SK-N-SH (cell line): ENCODE measurements around the gene CNN2. TPM values are rescaled to one million over a fixed set of nuclear protein-coding genes. Genes with fewer than 3 reads are reported as not detected.
A peak's percentile ranks its signal among the peaks of the same experiment; 100 is the strongest.

Source experiments
- CTCF ChIA-PET: fragments of 300-600, 350-600 bp; formaldehyde crosslinking; extraction: SDS; loops from one replicate; lab custom pipeline; 2021; lab: Yijun Ruan, JAX
- POLR2A ChIA-PET: fragments of 350-600 bp; sonication (Branson Sonifier 250); formaldehyde crosslinking; extraction: SDS; loops from one replicate; lab custom pipeline; 2020; ENCODE audit warnings: antibody characterized with exemption, inconsistent platforms; lab: Yijun Ruan, JAX
- DNase-seq: peaks from one replicate; pipeline ENCODE4 v3.0.0; 2012
- H2AFZ ChIP-seq: fragments of 200-600 bp; sonication (generic); 2 replicates; pipeline ENCODE4 v1.8.1; 2016; ENCODE audit warnings: antibody characterized with exemption, mild to moderate bottlenecking, low read depth
- H3F3A ChIP-seq: fragments of 200-600 bp; sonication (generic); replicated peaks from 2 replicates; pipeline ENCODE3; 2016; ENCODE audit warnings: antibody characterized with exemption, mild to moderate bottlenecking; ENCODE audit not compliant: insufficient read depth
- H3K27ac ChIP-seq, 2 experiments: fragments of 200-500 bp in 1 of 2; fragments of 200-600 bp in 1 of 2; sonication (Bioruptor generic) in 1 of 2; sonication (generic), shearing (Covaris generic) in 1 of 2; 2 replicates each; pipeline versions ENCODE4 v1.5.1 to v1.6.1; 2014 to 2016; ENCODE audit warnings: low read depth in 2 of 2, inconsistent platforms in 1 of 2, low read length in 1 of 2, mild to moderate bottlenecking in 1 of 2, mixed read lengths in 1 of 2
- H3K27me3 ChIP-seq: fragments of 200-600 bp; sonication (generic), shearing (Covaris generic); 2 replicates; pipeline ENCODE4 v1.6.1; 2016; ENCODE audit warnings: mixed run types; ENCODE audit not compliant: insufficient read depth
- H3K36me3 ChIP-seq, 2 experiments: fragments of 200-500 bp in 1 of 2; fragments of 200-600 bp in 1 of 2; sonication (Bioruptor generic) in 1 of 2; sonication (generic) in 1 of 2; replicated peaks in 1 of 2; 2 replicates each; pipeline versions ENCODE3 to v1.5.1; 2014 to 2016; ENCODE audit warnings: low read length in 1 of 2, mild to moderate bottlenecking in 1 of 2; ENCODE audit not compliant: insufficient read depth in 2 of 2, control insufficient read depth in 1 of 2
- H3K4me1 ChIP-seq, 2 experiments: fragments of 200-500 bp in 1 of 2; fragments of 200-600 bp in 1 of 2; sonication (Bioruptor generic) in 1 of 2; sonication (generic), shearing (Covaris generic) in 1 of 2; 2 replicates each; pipeline versions ENCODE4 v1.5.1 to v1.6.1; 2014 to 2016; ENCODE audit warnings: low read depth in 1 of 2, low read length in 1 of 2, mixed run types in 1 of 2; ENCODE audit not compliant: insufficient read depth in 2 of 2, control insufficient read depth in 1 of 2
- H3K4me2 ChIP-seq: fragments of 200-600 bp; sonication (generic), shearing (Covaris generic); 2 replicates; pipeline ENCODE4 v1.6.1; 2017; ENCODE audit warnings: mixed run types
- H3K4me3 ChIP-seq, 2 experiments: fragments of 200-500 bp in 1 of 2; fragments of 200-600 bp in 1 of 2; sonication (Bioruptor generic) in 1 of 2; sonication (generic), shearing (Covaris generic) in 1 of 2; 2 replicates each; pipeline versions ENCODE4 v1.5.1 to v1.8.1; 2014 to 2016; ENCODE audit warnings: low read depth in 2 of 2, inconsistent platforms in 1 of 2, low read length in 1 of 2, mild to moderate bottlenecking in 1 of 2, mixed read lengths in 1 of 2, moderate library complexity in 1 of 2
- H3K79me2 ChIP-seq: fragments of 200-600 bp; sonication (generic); 2 replicates; pipeline ENCODE4 v1.8.1; 2017; ENCODE audit warnings: mild to moderate bottlenecking; ENCODE audit not compliant: insufficient read depth
- H3K9ac ChIP-seq: fragments of 200-600 bp; sonication (generic); 2 replicates; pipeline ENCODE4 v1.6.1; 2017; ENCODE audit warnings: mixed run types
- H3K9me2 ChIP-seq: fragments of 200-600 bp; sonication (generic); 2 replicates; pipeline ENCODE4 v1.6.1; 2017; ENCODE audit warnings: mixed run types
- H3K9me3 ChIP-seq: fragments of 200-600 bp; sonication (generic); 2 replicates; pipeline ENCODE4 v1.6.1; 2017; ENCODE audit warnings: mixed run types, mild to moderate bottlenecking, moderate library complexity
- H4K20me1 ChIP-seq: fragments of 200-600 bp; sonication (generic); 2 replicates; pipeline ENCODE4 v1.6.1; 2017; ENCODE audit warnings: mild to moderate bottlenecking, mixed run types; ENCODE audit not compliant: insufficient read depth
- CTCF ChIP-seq: fragments of 200-600 bp; sonication (generic); IDR thresholded peaks from 2 replicates; pipeline ENCODE4 v1.6.1; 2017; ENCODE audit warnings: antibody characterized with exemption, mild to moderate bottlenecking, moderate library complexity
- GABPA ChIP-seq: IDR thresholded peaks from 2 replicates; pipeline ENCODE4 v1.4.0; 2012; ENCODE audit warnings: low read depth, mild to moderate bottlenecking
- REST ChIP-seq: IDR thresholded peaks from 2 replicates; pipeline ENCODE4 v1.6.1; 2012; ENCODE audit warnings: mild to moderate bottlenecking, low read depth, low read length, moderate library complexity
- RFX5 ChIP-seq: IDR thresholded peaks from 2 replicates; pipeline ENCODE4 v1.6.1; 2012; ENCODE audit warnings: mild to moderate bottlenecking, improper control_type of control experiment, low read length
- TCF12 ChIP-seq: IDR thresholded peaks from 2 replicates; pipeline ENCODE4 v1.4.0; 2012
- USF1 ChIP-seq: IDR thresholded peaks from 2 replicates; pipeline ENCODE4 v1.4.0; 2012; ENCODE audit warnings: low read depth, borderline replicate concordance
- USF2 ChIP-seq: fragments of 150-350 bp; IDR thresholded peaks from 2 replicates; pipeline ENCODE4 v1.6.1; 2017; ENCODE audit warnings: antibody characterized with exemption, low read length, low read depth, borderline replicate concordance
- WGBS: methylation state at CpG from one replicate; pipeline ENCODE4 v1.1.6; 2017; ENCODE audit warnings: low lambda C conversion rate; 5-methylcytosine and 5-hydroxymethylcytosine counted together
- polyA plus RNA-seq, 3 experiments: library from polyadenylated mRNA; depleted of rRNA; stranded (reverse); fragments of >200 nt; gene quantifications; 2 replicates each; pipeline ENCODE4 v1.2.3, GENCODE V29; 2012

The CNN2 gene
- polyA plus RNA-seq, 1 of the 3 experiments (the other 2 are of a cell fraction), result 279 TPM

- no peak for TF ChIP-seq CTCF
These were observed 39.9 kb downstream of the CNN2 start (continued) for GRCh38 chr19:1066251-1066747.

- H3K9ac ChIP-seq, result no peak within 1 kb of the TSS
- H3K9me3 ChIP-seq, result no peaks in the 10 kb centered on the region
- H3K79me2 ChIP-seq, result no peaks in the 10 kb centered on the region
- peak within 1 kb of the TSS; percentile 69 for H3K4me2 ChIP-seq
- no peak within 1 kb of the TSS for H2AFZ ChIP-seq
- H4K20me1 ChIP-seq, result no peaks in the 10 kb centered on the region
- no peaks in the 10 kb centered on the region for H3K9me2 ChIP-seq
- H3F3A ChIP-seq, result peaks cover 13% of the 10 kb centered on the region
- ChIA-PET CTCF (interaction anchor here (1.0 to 3.5 kb wide), 6 partner anchors 9 to 127 kb away, joined by 4 to 24 read pairs (median 5); no protein-coding TSS in a partner anchor), POLR2A (interaction anchor here (0.9 kb wide), 1 partner anchor 10 kb away, joined by 5 read pairs; no protein-coding TSS in a partner anchor)
- H3K27me3 ChIP-seq, result peaks cover 37% of the 10 kb centered on the region
- TF ChIP-seq GABPA (no peak), USF1 (peak; percentile 62), REST (no peak), TCF12 (no peak), USF2 (no peak), RFX5 (no peak)
- 12% methylated on average over 6 of the region's 61 CpGs for WGBS
- DNase-seq, result peak; percentile 66
- H3K4me1 ChIP-seq, result peaks cover 0 to 20% of the 10 kb centered on the region in 2 experiments; a peak in 1 of 4 replicates
- peak within 1 kb of the TSS; percentile 24 to 26; a peak in 3 of 4 replicates for H3K4me3 ChIP-seq
- H3K27ac ChIP-seq, result no peak within 1 kb of the TSS
- no peaks in the 10 kb centered on the region for H3K36me3 ChIP-seq
These were observed 40.4 kb downstream of the CNN2 start, which contains the start of gene ARHGAP45 for GRCh38 chr19:1066748-1067340. Gene ARHGAP45, plus strand, starts transcription at chr19:1067167. Its CDS starts 239 bp downstream, at chr19:1067406.
